Parathyroid adenoma (tissue), 2 donors: ENCODE results near the gene ABCC5.
"Not testable (repeated sequence)": the region's sequence is repeated elsewhere in the genome, so short reads cannot be mapped to it uniquely, and the experiment has no call there.

Source experiments
- H2AFZ ChIP-seq: fragments of 300-600 bp; sonication (generic); one replicate; pipeline ENCODE4 v1.7.0; 2017; ENCODE audit warnings: antibody characterized with exemption, mild to moderate bottlenecking
- H3K27ac ChIP-seq: fragments of 300-600 bp; sonication (generic); one replicate; pipeline ENCODE4 v1.7.0; 2017
- H3K27me3 ChIP-seq: fragments of 300-600 bp; sonication (generic); one replicate; pipeline ENCODE4 v1.7.0; 2017; ENCODE audit warnings: low read length; ENCODE audit not compliant: control insufficient read depth, insufficient read depth
- H3K36me3 ChIP-seq: fragments of 300-600 bp; sonication (generic); one replicate; pipeline ENCODE4 v1.7.0; 2017; ENCODE audit warnings: low read length; ENCODE audit not compliant: control insufficient read depth, insufficient read depth
- H3K4me1 ChIP-seq: fragments of 300-600 bp; sonication (generic); one replicate; pipeline ENCODE4 v1.7.0; 2017; ENCODE audit warnings: control low read depth
- H3K4me2 ChIP-seq: fragments of 300-600 bp; sonication (generic); one replicate; pipeline ENCODE4 v1.7.0; 2017; ENCODE audit warnings: low read length
- H3K4me3 ChIP-seq: fragments of 300-600 bp; sonication (generic); one replicate; pipeline ENCODE4 v1.7.0; 2017; ENCODE audit warnings: low read depth, low read length
- H3K79me2 ChIP-seq: fragments of 300-600 bp; sonication (generic); one replicate; pipeline ENCODE4 v1.7.0; 2017; ENCODE audit warnings: control low read depth
- H3K9ac ChIP-seq: fragments of 300-600 bp; sonication (generic); one replicate; pipeline ENCODE4 v1.7.0; 2017; ENCODE audit warnings: mild to moderate bottlenecking
- H3K9me3 ChIP-seq: fragments of 300-600 bp; sonication (generic); one replicate; pipeline ENCODE4 v1.7.0; 2017; ENCODE audit warnings: low read length; ENCODE audit not compliant: control insufficient read depth
- CTCF ChIP-seq: fragments of 300-600 bp; sonication (generic); IDR thresholded peaks from one replicate; pipeline ENCODE4 v1.7.0; 2017; ENCODE audit warnings: antibody characterized with exemption, mild to moderate bottlenecking
- donor health status: primary hyperparathyroidism.

Gene ABCC5

GRCh38 chr3:183880121-183880520, 137.6 kb downstream of the ABCC5 start:
- Histone ChIP-seq H3K9me3 (no peaks in the 10 kb centered on the region), H3K4me1 (peaks cover 5% of the 10 kb centered on the region), H3K27ac (no peak overlapping the region), H2AFZ (no peak overlapping the region), H3K36me3 (no peaks in the 10 kb centered on the region), H3K4me2 (no peak overlapping the region), H3K9ac (no peak overlapping the region), H3K4me3 (no peak overlapping the region), H3K27me3 (no peaks in the 10 kb centered on the region), H3K79me2 (peaks cover 83% of the 10 kb centered on the region)
- TF ChIP-seq CTCF: no peak

GRCh38 chr3:183879243-183879642, 138.4 kb downstream of the ABCC5 start:
- Histone ChIP-seq H2AFZ (no peak overlapping the region), H3K4me1 (peaks cover 5% of the 10 kb centered on the region), H3K4me2 (no peak overlapping the region), H3K36me3 (no peaks in the 10 kb centered on the region), H3K9me3 (no peaks in the 10 kb centered on the region), H3K9ac (no peak overlapping the region), H3K27ac (no peak overlapping the region), H3K79me2 (peaks cover 83% of the 10 kb centered on the region), H3K4me3 (no peak overlapping the region), H3K27me3 (no peaks in the 10 kb centered on the region)
- no peak for TF ChIP-seq CTCF

GRCh38 chr3:183878071-183878470, 139.6 kb downstream of the ABCC5 start:
- Histone ChIP-seq H3K9ac (no peak overlapping the region), H3K4me1 (no peaks in the 10 kb centered on the region), H3K36me3 (no peaks in the 10 kb centered on the region), H2AFZ (no peak overlapping the region), H3K27me3 (no peaks in the 10 kb centered on the region), H3K4me3 (no peak overlapping the region), H3K79me2 (peaks cover 82% of the 10 kb centered on the region), H3K4me2 (no peak overlapping the region), H3K9me3 (no peaks in the 10 kb centered on the region), H3K27ac (no peak overlapping the region)
- TF ChIP-seq CTCF: no peak

- peaks cover 80% of the 10 kb centered on the region for H3K79me2 ChIP-seq
- not testable (repeated sequence) for H3K36me3 ChIP-seq, H3K4me1 ChIP-seq, H3K27ac ChIP-seq, H3K9ac ChIP-seq, H3K9me3 ChIP-seq, H3K4me2 ChIP-seq, H3K27me3 ChIP-seq, H3K4me3 ChIP-seq, H2AFZ ChIP-seq
Measured at GRCh38 chr3:183877227-183877626, 140.5 kb downstream of the ABCC5 start.

- no peaks in the 10 kb centered on the region for H3K36me3 ChIP-seq
- no peak overlapping the region for H3K9ac ChIP-seq
- TF ChIP-seq CTCF: no peak
- H3K4me3 ChIP-seq: no peak overlapping the region
- peaks cover 73% of the 10 kb centered on the region for H3K79me2 ChIP-seq
- no peak overlapping the region for H2AFZ ChIP-seq
- no peak overlapping the region for H3K27ac ChIP-seq
- H3K4me2 ChIP-seq: no peak overlapping the region
- H3K9me3 ChIP-seq: no peaks in the 10 kb centered on the region
- H3K4me1 ChIP-seq: no peaks in the 10 kb centered on the region
- no peaks in the 10 kb centered on the region for H3K27me3 ChIP-seq
Measured at GRCh38 chr3:183875411-183875810, 142.3 kb downstream of the ABCC5 start.
